Purkinje cell (primary cell): ENCODE measurements around the gene ATAD2B. TPM values are rescaled to one million over a fixed set of nuclear protein-coding genes. Genes with fewer than 3 reads are reported as not detected.

Experiments used
- polyA plus RNA-seq: library from polyadenylated mRNA; unstranded; fragments of >200 nt; fragmentation: Nextera tagmentation; gene quantifications from 2 replicates; pipeline ENCODE4 v1.2.1, GENCODE V29; 2014

Gene ATAD2B
- 4.3 and 6.7 TPM in 2 replicates for polyA plus RNA-seq

GRCh38 chr2:23926750-23927571 is at the start of gene ATAD2B:
Gene ATAD2B, minus strand, starts transcription at chr2:23927123. Its CDS starts 353 bp downstream, at chr2:23926770.

GRCh38 chr2:23939987-23940717 is 13.2 kb upstream of the ATAD2B start, which contains the start of gene UBXN2A:
Gene UBXN2A, plus strand, starts transcription at chr2:23940463. Its CDS starts 17,852 bp downstream, at chr2:23958315.

Other genes with a start within 250 kb of the ATAD2B start
- 2.8 TPM in 2 replicates for gene UBXN2A, start 13.3 kb upstream of the ATAD2B start, polyA plus RNA-seq
- gene MFSD2B, start 83.0 kb upstream of the ATAD2B start, polyA plus RNA-seq: not detected in 2 replicates
- gene WDCP, start 120.3 kb upstream of the ATAD2B start, polyA plus RNA-seq: 3.3 and 16.1 TPM in 2 replicates
- 4.2 and 15.0 TPM in 2 replicates for gene FKBP1B, start 122.6 kb upstream of the ATAD2B start, polyA plus RNA-seq
- 245 and 276 TPM in 2 replicates for gene SF3B6, start 149.2 kb upstream of the ATAD2B start, polyA plus RNA-seq
- 0.24 and 1.3 TPM in 2 replicates for gene TP53I3, start 157.7 kb upstream of the ATAD2B start, polyA plus RNA-seq
- gene PFN4, start 196.2 kb upstream of the ATAD2B start, polyA plus RNA-seq: 0.43 TPM in 1 of 2 replicates, not detected in the other
- 26.9 and 31.4 TPM in 2 replicates for gene FAM228B, start 196.3 kb upstream of the ATAD2B start, polyA plus RNA-seq
- gene FAM228A, start 247.9 kb upstream of the ATAD2B start, polyA plus RNA-seq: 2.0 and 2.6 TPM in 2 replicates